Spleen (tissue), 7 donors: ENCODE measurements around the gene NDUFB7.

Experiments
- POLR2A ChIP-seq, 3 donors: fragments of 450-650 bp; IDR thresholded peaks; one replicate each; pipeline ENCODE4 v1.5.1; 2017; ENCODE audit warnings: antibody characterized with exemption in 3 of 3, mild to moderate bottlenecking in 1 of 3
- POLR2AphosphoS5 ChIP-seq, 3 donors: sonication (generic); formaldehyde crosslinking; IDR thresholded peaks; one replicate each; pipeline ENCODE4 v1.5.1; 2017; ENCODE audit warnings: antibody characterized with exemption in 3 of 3
- TF ChIP-seq, protein P1 (sequence below), 11 experiments: fragments of 200-600 bp in 7 of 11; fragments of 450-650 bp in 4 of 11; sonication (generic) in 4 of 11; IDR thresholded peaks in 8 of 11; conservative IDR thresholded peaks in 3 of 11; 1 replicate in 7 of 11; 2 replicates in 4 of 11; pipeline versions ENCODE4 v1.4.0 to v1.8.0; 2016 to 2021; ENCODE audit warnings: antibody characterized with exemption in 11 of 11, inconsistent platforms in 4 of 11, mild to moderate bottlenecking in 1 of 11
- donor health status: DM: no; HTN: no; CAD: no; lungs with moderate emphysema.
- donor health status: DM: no; HTN: no; CAD: no.
- donor health status: DM: no; HTN: no; CAD: no.

GRCh38 chr19:14565298-14565679 is 6.6 kb downstream of the NDUFB7 start:
- TF ChIP-seq, protein P1, sequence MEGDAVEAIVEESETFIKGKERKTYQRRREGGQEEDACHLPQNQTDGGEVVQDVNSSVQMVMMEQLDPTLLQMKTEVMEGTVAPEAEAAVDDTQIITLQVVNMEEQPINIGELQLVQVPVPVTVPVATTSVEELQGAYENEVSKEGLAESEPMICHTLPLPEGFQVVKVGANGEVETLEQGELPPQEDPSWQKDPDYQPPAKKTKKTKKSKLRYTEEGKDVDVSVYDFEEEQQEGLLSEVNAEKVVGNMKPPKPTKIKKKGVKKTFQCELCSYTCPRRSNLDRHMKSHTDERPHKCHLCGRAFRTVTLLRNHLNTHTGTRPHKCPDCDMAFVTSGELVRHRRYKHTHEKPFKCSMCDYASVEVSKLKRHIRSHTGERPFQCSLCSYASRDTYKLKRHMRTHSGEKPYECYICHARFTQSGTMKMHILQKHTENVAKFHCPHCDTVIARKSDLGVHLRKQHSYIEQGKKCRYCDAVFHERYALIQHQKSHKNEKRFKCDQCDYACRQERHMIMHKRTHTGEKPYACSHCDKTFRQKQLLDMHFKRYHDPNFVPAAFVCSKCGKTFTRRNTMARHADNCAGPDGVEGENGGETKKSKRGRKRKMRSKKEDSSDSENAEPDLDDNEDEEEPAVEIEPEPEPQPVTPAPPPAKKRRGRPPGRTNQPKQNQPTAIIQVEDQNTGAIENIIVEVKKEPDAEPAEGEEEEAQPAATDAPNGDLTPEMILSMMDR (IDR thresholded peaks at IDR 0.05 in 8 of 11, conservative IDR thresholded peaks at IDR 0.05 in 3 of 11), result no peak
- TF ChIP-seq POLR2A (IDR thresholded peaks at IDR 0.05), result no peak
- TF ChIP-seq POLR2AphosphoS5 (IDR thresholded peaks at IDR 0.05), result peak in 1 of 3 donors; percentile 53
